Adrenal gland (tissue), 12 donors: ENCODE measurements around the gene BCORL1. TPM values are rescaled to one million over a fixed set of nuclear protein-coding genes. Genes with fewer than 3 reads are reported as not detected.

Experiments used
- DNase-seq, 7 donors: peaks; one replicate each; pipeline ENCODE4 v3.0.0-alpha.2; 2019 to 2020
- H3K27ac ChIP-seq, 5 donors: fragments of 200-600 bp; sonication (generic) in 4 of 5; 1 replicate in 3 of 5; 2 replicates in 2 of 5; pipeline versions ENCODE4 v1.5.1 to v1.8.0; 2016 to 2020; ENCODE audit warnings: mild to moderate bottlenecking in 1 of 5
- H3K27me3 ChIP-seq: fragments of 200-600 bp; 2 replicates; pipeline ENCODE4 v1.8.0; 2021
- H3K36me3 ChIP-seq, 2 donors: fragments of 200-600 bp; replicated peaks in 1 of 2; 1 replicate in 1 of 2; 2 replicates in 1 of 2; pipeline versions ENCODE4 v1.5.1 to v1.8.0; 2018 to 2022
- H3K4me1 ChIP-seq, 2 donors: fragments of 200-600 bp; replicated peaks in 1 of 2; 1 replicate in 1 of 2; 2 replicates in 1 of 2; pipeline versions ENCODE4 v1.5.1 to v1.8.0; 2018 to 2021
- H3K4me3 ChIP-seq, 4 donors: fragments of 200-600 bp; sonication (generic) in 3 of 4; one replicate each; pipeline ENCODE4 v1.5.1; 2016 to 2018
- H3K9me3 ChIP-seq, 3 donors: fragments of 200-600 bp; sonication (generic) in 1 of 3; replicated peaks in 1 of 3; 1 replicate in 2 of 3; 2 replicates in 1 of 3; pipeline versions ENCODE4 v1.5.1 to v1.8.0; 2016 to 2021
- POLR2A ChIP-seq, 2 donors: fragments of 450-650 bp; IDR thresholded peaks; one replicate each; pipeline ENCODE4 v1.6.1; 2017; ENCODE audit warnings: antibody characterized with exemption in 2 of 2, mild to moderate bottlenecking in 2 of 2, moderate library complexity in 1 of 2
- WGBS, 4 donors: extraction: QIAGEN DNeasy Blood & Tissue Kit in 2 of 4; methylation state at CpG; one replicate each; pipeline versions ENCODE4 v1.1.5 to v1.1.7; 2013 to 2017; 5-methylcytosine and 5-hydroxymethylcytosine counted together
- intact Hi-C, 2 donors: fragments of 100-400 bp; cut with DNase I; formaldehyde crosslinking; loops; one replicate each; pipeline versions ENCODE4 v1.14.1 to v1.15.0; 2022 to 2023
- polyA plus RNA-seq, 3 donors: library from polyadenylated mRNA; stranded (reverse); fragments of 200-250 nt in 2 of 3; fragments of 350-450 nt in 1 of 3; fragmentation: Illumina TruSeq in 1 of 3; extraction: RNeasy Lipid Tissue Mini Kit (QIAGEN cat#74804) in 1 of 3; gene quantifications; one replicate each; pipeline ENCODE4 v1.2.3, GENCODE V29; 2013 to 2014
- total RNA-seq, 9 donors: library from RNA; depleted of rRNA in 4 of 9; stranded (reverse); fragments of >200 nt in 4 of 9; fragments of 120-200 nt in 1 of 9; fragmentation: NEBNext Ultra II Directional in 1 of 9; extraction: Animal tissue kit (Norgen Biotek cat#: 25700) in 1 of 9; gene quantifications; one replicate each; pipeline versions ENCODE4 v1.1.0 to v1.2.4, GENCODE V29; 2013 to 2023
- TF ChIP-seq, protein P1 (sequence below), 6 experiments: fragments of 450-650 bp in 4 of 6; fragments of 200-600 bp in 2 of 6; sonication (generic) in 1 of 6; IDR thresholded peaks; 1 replicate in 5 of 6; 2 replicates in 1 of 6; pipeline versions ENCODE4 v1.5.1 to v1.8.0; 2016 to 2021; ENCODE audit warnings: antibody characterized with exemption in 6 of 6, mild to moderate bottlenecking in 2 of 6, moderate library complexity in 1 of 6
- donor health status: healthy with polysubstance abuse.
- donor health status: Bipolar disorder and iron deficiency.
- donor health status: DM: yes; HTN: yes; CAD: no.
- donor health status: DM: no; HTN: no; CAD: no.
- donor health status: DM: no; HTN: no; CAD: no.
- donor health status: DM: yes; HTN: yes; CAD: no.

BCORL1 gene
- total and polyA plus RNA-seq, 12 donors, result 1.4 to 18.5 (median 7.0) TPM

DNA sequence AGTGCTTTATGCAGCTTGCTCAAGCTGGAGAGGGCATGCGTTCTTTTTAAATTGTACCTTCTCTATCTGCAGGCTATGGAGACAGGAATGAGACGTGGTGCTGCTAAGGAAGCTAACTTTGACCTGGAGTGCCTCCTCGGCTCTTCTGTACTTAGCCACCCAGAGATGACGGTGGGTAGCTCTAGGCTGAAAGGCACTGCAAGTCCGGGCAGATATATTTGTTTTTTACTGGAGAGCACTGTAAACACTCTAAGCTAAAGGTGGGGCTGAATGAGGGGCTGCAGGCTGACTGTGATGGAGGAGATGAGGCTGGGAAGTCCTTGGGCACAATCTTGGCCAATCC, 115.7 kb downstream of the BCORL1 start:
- H3K4me3 ChIP-seq, result no peak overlapping the region
- no peak for TF ChIP-seq POLR2A (IDR thresholded peaks at IDR 0.05)
- TF ChIP-seq, protein P1, sequence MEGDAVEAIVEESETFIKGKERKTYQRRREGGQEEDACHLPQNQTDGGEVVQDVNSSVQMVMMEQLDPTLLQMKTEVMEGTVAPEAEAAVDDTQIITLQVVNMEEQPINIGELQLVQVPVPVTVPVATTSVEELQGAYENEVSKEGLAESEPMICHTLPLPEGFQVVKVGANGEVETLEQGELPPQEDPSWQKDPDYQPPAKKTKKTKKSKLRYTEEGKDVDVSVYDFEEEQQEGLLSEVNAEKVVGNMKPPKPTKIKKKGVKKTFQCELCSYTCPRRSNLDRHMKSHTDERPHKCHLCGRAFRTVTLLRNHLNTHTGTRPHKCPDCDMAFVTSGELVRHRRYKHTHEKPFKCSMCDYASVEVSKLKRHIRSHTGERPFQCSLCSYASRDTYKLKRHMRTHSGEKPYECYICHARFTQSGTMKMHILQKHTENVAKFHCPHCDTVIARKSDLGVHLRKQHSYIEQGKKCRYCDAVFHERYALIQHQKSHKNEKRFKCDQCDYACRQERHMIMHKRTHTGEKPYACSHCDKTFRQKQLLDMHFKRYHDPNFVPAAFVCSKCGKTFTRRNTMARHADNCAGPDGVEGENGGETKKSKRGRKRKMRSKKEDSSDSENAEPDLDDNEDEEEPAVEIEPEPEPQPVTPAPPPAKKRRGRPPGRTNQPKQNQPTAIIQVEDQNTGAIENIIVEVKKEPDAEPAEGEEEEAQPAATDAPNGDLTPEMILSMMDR (IDR thresholded peaks at IDR 0.05), result no peak
- DNase-seq, result no peak
- no peaks in the 10 kb centered on the region for H3K27me3 ChIP-seq
- H3K4me1 ChIP-seq, result peaks cover 0 to 15% of the 10 kb centered on the region in 2 donors
- 39 to 58% (median 56%) methylated on average over 5 of the region's 5 CpGs; no CpG with 5 or more reads in 1 of the 4 donors for WGBS, 4 donors
- no peaks in the 10 kb centered on the region for H3K9me3 ChIP-seq
- peak overlapping the region in 1 of 5 donors; percentile 22 for H3K27ac ChIP-seq
- no peaks in the 10 kb centered on the region for H3K36me3 ChIP-seq
- intact Hi-C loops, result no loop called here

DNA sequence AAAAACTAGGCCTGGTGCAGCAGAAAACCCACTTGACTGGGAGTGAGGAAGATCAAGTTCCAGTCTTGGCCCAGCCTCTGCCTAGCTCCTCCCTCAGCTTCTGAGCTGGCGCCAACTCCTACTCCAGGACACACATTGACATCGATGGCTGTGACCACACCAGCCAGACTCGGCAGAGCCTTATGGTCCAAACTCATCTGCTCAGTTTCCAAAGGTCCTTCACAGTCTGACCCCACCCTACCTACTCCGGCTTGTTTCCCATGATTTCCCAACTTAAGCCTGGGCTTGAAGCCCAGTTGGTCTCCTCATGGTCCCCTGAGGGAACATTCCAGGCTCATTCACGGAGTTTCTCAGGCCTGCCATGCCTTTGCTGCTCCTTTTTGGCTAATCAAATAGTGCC, 117.7 kb downstream of the BCORL1 start:
- no peak overlapping the region for H3K4me3 ChIP-seq
- intact Hi-C loops, result no loop called here
- H3K4me1 ChIP-seq, result peaks cover 0 to 15% of the 10 kb centered on the region in 2 donors
- DNase-seq, result peak in 4 of 7 donors; percentile 25 to 53 (median 36)
- no peaks in the 10 kb centered on the region for H3K9me3 ChIP-seq
- no peaks in the 10 kb centered on the region for H3K27me3 ChIP-seq
- H3K27ac ChIP-seq, result peak overlapping the region in 1 of 5 donors; percentile 3
- no peaks in the 10 kb centered on the region for H3K36me3 ChIP-seq
- WGBS, 4 donors, result 50 to 78% (median 63%) methylated on average over 1 to 5 of the region's 5 CpGs
- TF ChIP-seq POLR2A (IDR thresholded peaks at IDR 0.05), result no peak
- TF ChIP-seq, protein P1 (IDR thresholded peaks at IDR 0.05), result no peak

DNA sequence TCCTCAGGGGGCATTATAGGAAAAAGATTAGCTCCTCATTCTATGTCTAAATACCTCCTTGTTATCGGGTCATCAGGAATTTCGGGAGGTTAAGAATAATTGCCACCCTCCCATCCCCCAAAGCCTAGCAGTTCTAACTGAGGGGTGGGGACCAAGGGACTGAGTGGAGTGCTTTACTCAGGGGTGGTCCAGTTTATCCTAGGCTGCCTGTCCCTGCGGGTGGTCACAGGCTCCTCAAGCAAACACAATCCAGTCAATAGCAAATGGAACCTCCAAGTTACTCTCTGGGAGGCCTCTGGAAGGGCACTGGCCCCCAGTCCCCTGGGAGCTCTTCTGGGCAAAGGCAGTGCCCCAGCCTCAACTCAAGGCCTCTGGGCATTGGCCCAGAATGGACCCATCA, 121.2 kb downstream of the BCORL1 start:
- Histone ChIP-seq H3K9me3 (no peaks in the 10 kb centered on the region), H3K36me3 (no peaks in the 10 kb centered on the region), H3K4me1 (peaks cover 0 to 4% of the 10 kb centered on the region in 2 donors), H3K27ac (no peak overlapping the region), H3K27me3 (no peaks in the 10 kb centered on the region), H3K4me3 (no peak overlapping the region)
- no peak for TF ChIP-seq POLR2A (IDR thresholded peaks at IDR 0.05)
- TF ChIP-seq, protein P1 (IDR thresholded peaks at IDR 0.05), result no peak
- 73 to 100% (median 83%) methylated on average over 2 to 3 of the region's 3 CpGs for WGBS, 4 donors
- intact Hi-C loops, result no loop called here
- DNase-seq, result no peak

DNA sequence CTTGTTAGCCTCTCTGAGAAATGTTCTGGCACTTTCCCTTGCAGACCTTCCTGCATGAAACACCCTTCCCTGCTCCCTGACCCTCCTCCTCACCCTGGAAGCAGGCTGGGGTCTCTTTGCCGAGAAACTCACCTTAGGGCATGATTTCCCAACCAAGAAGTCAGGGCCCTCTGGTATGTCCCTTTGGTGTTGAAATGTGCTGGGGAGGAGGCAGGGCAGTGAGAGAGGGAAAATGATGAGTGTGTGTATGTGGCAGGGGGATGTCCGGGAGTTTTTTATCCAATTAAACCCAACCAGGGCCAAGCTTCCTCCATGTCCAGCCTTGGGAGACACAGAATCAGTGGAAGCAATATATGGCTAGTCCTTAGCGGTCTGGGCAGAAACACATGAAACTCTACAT, 122.8 kb downstream of the BCORL1 start:
- WGBS, 4 donors, result 62 to 77% (median 76%) methylated on average over 3 of the region's 3 CpGs; no CpG with 5 or more reads in 1 of the 4 donors
- Histone ChIP-seq H3K36me3 (no peaks in the 10 kb centered on the region), H3K4me3 (no peak overlapping the region), H3K4me1 (peaks cover 0 to 3% of the 10 kb centered on the region in 2 donors), H3K9me3 (no peaks in the 10 kb centered on the region), H3K27ac (peak overlapping the region in 1 of 5 donors; percentile 53), H3K27me3 (no peaks in the 10 kb centered on the region)
- DNase-seq, result no peak
- TF ChIP-seq POLR2A (IDR thresholded peaks at IDR 0.05), result no peak
- TF ChIP-seq, protein P1 (IDR thresholded peaks at IDR 0.05), result no peak
- intact Hi-C loops, result no loop called here
